ENCODE measurements around the gene ALDH4A1. TPM values are rescaled to one million over a fixed set of nuclear protein-coding genes. Genes with fewer than 3 reads are reported as not detected.

ALDH4A1 gene
- total RNA-seq, 1 experiment from 2014 or later, result 18.4 TPM

DNA sequence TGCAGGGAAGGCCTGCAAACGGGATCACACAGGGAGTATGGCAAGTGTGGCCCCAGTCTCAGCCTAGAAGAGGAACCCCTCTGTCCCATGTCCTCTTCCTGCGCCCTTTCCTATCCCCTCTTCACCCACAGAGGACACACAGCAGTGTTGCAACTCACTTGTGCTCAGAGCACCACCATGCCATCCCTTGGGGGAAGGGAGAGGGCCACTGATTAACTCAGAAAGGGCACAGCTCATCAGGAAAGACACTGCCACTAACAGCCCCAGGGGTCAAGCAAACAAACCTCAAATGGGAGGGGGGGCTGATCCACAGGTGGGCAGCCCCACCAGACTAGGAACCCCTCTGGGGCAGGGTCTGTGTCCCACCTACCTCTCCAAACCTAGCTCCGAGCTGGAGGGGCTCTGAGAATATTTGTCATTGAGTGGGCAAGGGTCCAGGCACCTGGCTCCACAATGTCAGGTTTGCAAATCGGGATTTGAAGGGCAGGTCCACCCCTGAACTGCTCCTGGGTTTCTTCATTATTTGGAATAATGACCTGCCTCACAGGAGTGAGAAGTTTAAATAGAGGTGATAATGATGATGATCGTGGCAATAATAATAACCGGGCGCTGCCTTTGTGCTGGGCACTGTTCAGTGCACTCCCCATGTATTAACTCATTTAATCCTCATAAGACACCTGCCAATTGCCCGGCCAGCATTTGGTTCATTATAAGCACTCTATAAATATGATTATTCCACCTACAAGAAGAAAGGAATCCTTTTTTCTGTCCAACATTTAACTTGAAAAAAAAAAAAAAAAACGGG, 1.0 kb downstream of the ALDH4A1 start:
- DNase-seq (ENCODE audit: low spot score), result no peak
- TF ChIP-seq, protein P1, sequence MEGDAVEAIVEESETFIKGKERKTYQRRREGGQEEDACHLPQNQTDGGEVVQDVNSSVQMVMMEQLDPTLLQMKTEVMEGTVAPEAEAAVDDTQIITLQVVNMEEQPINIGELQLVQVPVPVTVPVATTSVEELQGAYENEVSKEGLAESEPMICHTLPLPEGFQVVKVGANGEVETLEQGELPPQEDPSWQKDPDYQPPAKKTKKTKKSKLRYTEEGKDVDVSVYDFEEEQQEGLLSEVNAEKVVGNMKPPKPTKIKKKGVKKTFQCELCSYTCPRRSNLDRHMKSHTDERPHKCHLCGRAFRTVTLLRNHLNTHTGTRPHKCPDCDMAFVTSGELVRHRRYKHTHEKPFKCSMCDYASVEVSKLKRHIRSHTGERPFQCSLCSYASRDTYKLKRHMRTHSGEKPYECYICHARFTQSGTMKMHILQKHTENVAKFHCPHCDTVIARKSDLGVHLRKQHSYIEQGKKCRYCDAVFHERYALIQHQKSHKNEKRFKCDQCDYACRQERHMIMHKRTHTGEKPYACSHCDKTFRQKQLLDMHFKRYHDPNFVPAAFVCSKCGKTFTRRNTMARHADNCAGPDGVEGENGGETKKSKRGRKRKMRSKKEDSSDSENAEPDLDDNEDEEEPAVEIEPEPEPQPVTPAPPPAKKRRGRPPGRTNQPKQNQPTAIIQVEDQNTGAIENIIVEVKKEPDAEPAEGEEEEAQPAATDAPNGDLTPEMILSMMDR (conservative IDR thresholded peaks at IDR 0.05; ENCODE audit: low read depth, low read length), result no peak
- TF ChIP-seq EZH2 (IDR thresholded peaks at IDR 0.05; ENCODE audit: borderline replicate concordance, low read depth, low read length, poor library complexity, severe bottlenecking), result no peak
- TSS peak; percentile 42 for BruUV-seq (replicated peaks)

DNA sequence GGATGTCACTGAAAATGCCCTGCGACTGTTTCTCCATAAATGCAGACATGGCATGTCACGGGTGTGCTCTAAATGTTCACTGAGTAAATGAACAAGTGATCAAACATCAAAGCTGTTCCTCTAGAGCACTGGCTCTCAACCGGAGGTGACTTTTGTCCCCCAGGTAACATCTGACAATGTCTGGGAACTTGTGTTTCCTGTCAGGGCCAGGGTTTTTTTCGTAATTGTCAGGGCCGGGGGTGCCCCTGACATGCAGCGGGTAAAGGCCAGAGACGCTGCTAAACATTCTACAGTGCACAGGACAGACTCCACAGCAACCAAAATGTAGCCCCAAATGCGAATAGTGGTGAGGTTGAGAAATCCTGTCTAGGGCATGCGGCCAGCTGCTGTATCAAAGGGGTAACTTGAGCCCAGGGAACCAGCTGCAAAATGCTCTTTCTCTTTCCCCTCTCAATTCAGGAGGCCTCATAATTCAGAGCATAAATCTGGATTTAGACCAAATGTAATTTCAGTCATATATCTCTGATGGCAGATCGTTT, 2.0 kb downstream of the ALDH4A1 start:
- intact Hi-C loops (cut with micrococcal nuclease; ENCODE audit: unreplicated experiment), result loop anchor here (10.0 kb wide), 1 partner anchor 754 kb away; no protein-coding TSS in a partner anchor
- BruUV-seq (replicated peaks), result no TSS peak
- DNase-seq (ENCODE audit: low spot score), result peak; percentile 41
- Histone ChIP-seq H3K27ac (ENCODE audit: low read depth, low read length, poor library complexity, severe bottlenecking) (peak overlapping the region; percentile 33), H3K4me1 (ENCODE audit: insufficient read depth, low read length, poor library complexity, severe bottlenecking) (peaks cover 20% of the 10 kb centered on the region), H3K36me3 (ENCODE audit: insufficient read depth, low read length, poor library complexity, severe bottlenecking) (no peaks in the 10 kb centered on the region), H3K27me3 (replicated peaks; ENCODE audit: insufficient read depth, low read depth, low read length, poor library complexity) (no peaks in the 10 kb centered on the region), H3K4me3 (ENCODE audit: low read depth, low read length, poor library complexity, severe bottlenecking) (peak overlapping the region; percentile 89), H3K9me3 (ENCODE audit: low read depth, low read length, poor library complexity, severe bottlenecking) (no peaks in the 10 kb centered on the region)
- ChIA-PET POLR2A (ENCODE audit: low non-redundant PET) (no interaction called here), CTCF (interaction anchor here (1.9 kb wide), 1 partner anchor 13 kb away, joined by 10 read pairs; no protein-coding TSS in a partner anchor)
- TF ChIP-seq, protein P1 (conservative IDR thresholded peaks at IDR 0.05; ENCODE audit: low read depth, low read length), result no peak
- TF ChIP-seq EZH2 (IDR thresholded peaks at IDR 0.05; ENCODE audit: borderline replicate concordance, low read depth, low read length, poor library complexity, severe bottlenecking), result no peak

More for the DNA sequence above, 1.0 kb downstream of the ALDH4A1 start:
- ChIA-PET CTCF (interaction anchor here (1.9 to 3.6 kb wide), 2 partner anchors 12 kb away, joined by 10 to 18 read pairs; no protein-coding TSS in a partner anchor), POLR2A (ENCODE audit: low non-redundant PET) (no interaction called here)
- Histone ChIP-seq H3K4me3 (ENCODE audit: low read depth, low read length, poor library complexity, severe bottlenecking) (peak overlapping the region; percentile 89), H3K36me3 (ENCODE audit: insufficient read depth, low read length, poor library complexity, severe bottlenecking) (no peaks in the 10 kb centered on the region), H3K9me3 (ENCODE audit: low read depth, low read length, poor library complexity, severe bottlenecking) (no peaks in the 10 kb centered on the region), H3K27ac (ENCODE audit: low read depth, low read length, poor library complexity, severe bottlenecking) (peak overlapping the region; percentile 95), H3K27me3 (replicated peaks; ENCODE audit: insufficient read depth, low read depth, low read length, poor library complexity) (no peaks in the 10 kb centered on the region), H3K4me1 (ENCODE audit: insufficient read depth, low read length, poor library complexity, severe bottlenecking) (peaks cover 20% of the 10 kb centered on the region)
- intact Hi-C loops (cut with micrococcal nuclease; ENCODE audit: unreplicated experiment), result loop anchor here (10.0 kb wide), 1 partner anchor 753 kb away; no protein-coding TSS in a partner anchor

DNA sequence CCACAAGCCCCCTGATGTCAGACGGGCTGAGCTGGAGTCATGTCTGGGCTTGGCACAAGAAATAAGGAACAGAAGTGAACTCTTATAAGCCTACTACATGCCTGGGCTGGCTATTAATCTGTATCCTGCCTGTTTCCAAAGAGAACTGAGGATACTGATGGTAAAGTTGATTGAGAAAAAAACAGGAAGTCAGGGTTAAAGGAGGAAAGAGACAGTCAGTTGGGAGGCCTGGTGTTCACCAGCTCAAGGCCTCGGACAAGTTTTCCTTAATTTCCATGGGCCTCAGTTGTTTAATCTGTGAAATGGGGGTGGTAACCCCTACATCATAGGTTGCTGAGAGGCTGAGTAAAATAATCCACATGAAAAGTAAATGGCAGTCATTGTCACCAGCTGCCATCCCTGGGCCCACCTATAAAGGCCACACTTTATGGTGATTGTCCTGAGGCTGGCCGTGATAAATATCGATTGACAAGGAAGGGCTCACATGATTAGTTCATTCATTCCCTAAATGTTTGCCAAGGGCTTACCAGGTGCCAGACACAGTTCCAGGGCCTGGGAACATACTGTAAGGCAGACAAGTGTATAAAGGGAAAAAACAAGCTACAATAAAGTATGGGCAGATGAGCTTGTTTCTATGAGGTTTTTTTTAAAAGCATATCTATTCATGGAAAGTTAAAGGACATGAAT, 2.8 kb downstream of the ALDH4A1 start:
- Histone ChIP-seq H3K4me1 (ENCODE audit: insufficient read depth, low read length, poor library complexity, severe bottlenecking) (peaks cover 20% of the 10 kb centered on the region), H3K27me3 (replicated peaks; ENCODE audit: insufficient read depth, low read depth, low read length, poor library complexity) (no peaks in the 10 kb centered on the region), H3K9me3 (ENCODE audit: low read depth, low read length, poor library complexity, severe bottlenecking) (no peaks in the 10 kb centered on the region), H3K36me3 (ENCODE audit: insufficient read depth, low read length, poor library complexity, severe bottlenecking) (no peaks in the 10 kb centered on the region), H3K27ac (ENCODE audit: low read depth, low read length, poor library complexity, severe bottlenecking) (peak overlapping the region; percentile 3), H3K4me3 (ENCODE audit: low read depth, low read length, poor library complexity, severe bottlenecking) (no peak overlapping the region)
- TF ChIP-seq EZH2 (IDR thresholded peaks at IDR 0.05; ENCODE audit: borderline replicate concordance, low read depth, low read length, poor library complexity, severe bottlenecking), result no peak
- TF ChIP-seq, protein P1 (conservative IDR thresholded peaks at IDR 0.05; ENCODE audit: low read depth, low read length), result no peak
- ChIA-PET CTCF (interaction anchor here (1.9 kb wide), 1 partner anchor 13 kb away, joined by 10 read pairs; no protein-coding TSS in a partner anchor), POLR2A (ENCODE audit: low non-redundant PET) (no interaction called here)
- intact Hi-C loops (cut with micrococcal nuclease; ENCODE audit: unreplicated experiment), result loop anchor here (10.0 kb wide), 1 partner anchor 755 kb away; no protein-coding TSS in a partner anchor
- BruUV-seq (replicated peaks), result no TSS peak
- DNase-seq (ENCODE audit: low spot score), result no peak
